HCT116 (cell line): Measurements from ENCODE around the gene EP300. TPM values are rescaled to one million over a fixed set of nuclear protein-coding genes. Genes with fewer than 3 reads are reported as not detected.

Source experiments
- ATAC-seq: fragments of 200-7000 bp; cut with Tn5 transposase; 2 replicates; pipeline ENCODE4 v1.9.1; 2020; ENCODE audit warnings: mild to moderate bottlenecking, moderate library complexity
- BruUV-seq: library from RNA; stranded (reverse); fragments of 400-500 nt; replicated peaks from 2 replicates; lab custom pipeline; 2021; lab: Mats Ljungman, UMichigan
- CTCF ChIA-PET: fragments of 300-600 bp; sonication (Branson Sonifier 250); formaldehyde crosslinking; loops from one replicate; lab custom pipeline; 2021; ENCODE audit warnings: antibody characterized with exemption; lab: Charles Lee
- POLR2A ChIA-PET: fragments of 300-600, 350-600 bp; sonication (Branson Sonifier 250); formaldehyde crosslinking; loops from one replicate; lab custom pipeline; 2021; ENCODE audit warnings: antibody characterized with exemption; lab: Charles Lee
- RAD21 ChIA-PET, 2 experiments: fragments of 300-600 bp; sonication (Branson Sonifier 250); formaldehyde crosslinking; loops; one replicate each; lab custom pipeline; 2023; ENCODE audit warnings: low total read pairs in 2 of 2; ENCODE audit not compliant: uncharacterized antibody in 2 of 2, unreplicated experiment in 2 of 2, low non-redundant PET in 1 of 2; lab: Charles Lee
- DNase-seq: peaks from one replicate; pipeline ENCODE4 v3.0.0-alpha.2; 2010; ENCODE audit warnings: low read depth, low spot score
- H2AFZ ChIP-seq: fragments of 200-600 bp; shearing (Covaris generic), sonication (generic); 2 replicates; pipeline ENCODE4 v1.6.1; 2017; ENCODE audit warnings: low read depth, mixed run types, mixed read lengths, antibody characterized with exemption, low read length; ENCODE audit not compliant: poor library complexity, severe bottlenecking
- H3K27ac ChIP-seq: 2 replicates; pipeline ENCODE4 v1.5.1; 2012; ENCODE audit warnings: low read depth, low read length
- H3K27me3 ChIP-seq: fragments of 200-600 bp; sonication (generic); 2 replicates; pipeline ENCODE4 v1.6.1; 2016; ENCODE audit warnings: mixed run types, low read length, mixed read lengths; ENCODE audit not compliant: insufficient read depth
- H3K36me3 ChIP-seq, 2 experiments: fragments of 200-500 bp in 1 of 2; fragments of 200-600 bp in 1 of 2; sonication (Bioruptor generic) in 1 of 2; sonication (generic) in 1 of 2; 2 replicates each; pipeline versions ENCODE4 v1.5.1 to v1.6.1; 2014 to 2016; ENCODE audit warnings: low read length in 2 of 2, inconsistent platforms in 1 of 2, mixed read lengths in 1 of 2, mixed run types in 1 of 2; ENCODE audit not compliant: insufficient read depth in 2 of 2, control insufficient read depth in 1 of 2
- H3K4me1 ChIP-seq, 2 experiments: fragments of 200-600 bp in 1 of 2; sonication (generic) in 1 of 2; 2 replicates each; pipeline versions ENCODE4 v1.5.1 to v1.6.1; 2012 to 2017; ENCODE audit warnings: low read length in 2 of 2, inconsistent platforms in 1 of 2, mild to moderate bottlenecking in 1 of 2, mixed read lengths in 1 of 2, mixed run types in 1 of 2, moderate library complexity in 1 of 2; ENCODE audit not compliant: insufficient read depth in 2 of 2, control insufficient read depth in 1 of 2
- H3K4me2 ChIP-seq: fragments of 200-600 bp; sonication (generic); 2 replicates; pipeline ENCODE4 v1.6.1; 2017; ENCODE audit warnings: mixed run types, low read length, mixed read lengths
- H3K4me3 ChIP-seq, 2 experiments: fragments of 200-600 bp in 1 of 2; sonication (generic) in 1 of 2; replicated peaks in 1 of 2; 2 replicates each; pipeline ENCODE4 v1.5.1; 2011 to 2016; ENCODE audit warnings: low read length in 2 of 2, control low read depth in 1 of 2, low read depth in 1 of 2, mild to moderate bottlenecking in 1 of 2, mixed read lengths in 1 of 2, mixed run types in 1 of 2
- H3K79me2 ChIP-seq: fragments of 200-600 bp; sonication (generic); 2 replicates; pipeline ENCODE4 v1.6.1; 2017; ENCODE audit warnings: mild to moderate bottlenecking, mixed run types, low read length, moderate library complexity, mixed read lengths; ENCODE audit not compliant: insufficient read depth
- H3K9ac ChIP-seq: fragments of 200-600 bp; sonication (generic); 2 replicates; pipeline ENCODE4 v1.6.1; 2016; ENCODE audit warnings: low read length, mixed read lengths
- H3K9me2 ChIP-seq: fragments of 200-600 bp; sonication (generic), shearing (Covaris generic); 2 replicates; pipeline ENCODE4 v1.6.1; 2017; ENCODE audit warnings: mixed run types, mild to moderate bottlenecking, moderate library complexity; ENCODE audit not compliant: insufficient read depth
- H3K9me3 ChIP-seq, 2 experiments: fragments of 200-500 bp in 1 of 2; fragments of 200-600 bp in 1 of 2; sonication (Bioruptor generic) in 1 of 2; sonication (generic) in 1 of 2; 2 replicates each; pipeline ENCODE4 v1.6.1; 2014 to 2017; ENCODE audit warnings: low read length in 2 of 2, mixed read lengths in 2 of 2, inconsistent platforms in 1 of 2, low read depth in 1 of 2, mild to moderate bottlenecking in 1 of 2, mixed run types in 1 of 2, moderate library complexity in 1 of 2; ENCODE audit not compliant: control insufficient read depth in 1 of 2, insufficient read depth in 1 of 2
- H4K20me1 ChIP-seq: fragments of 200-600 bp; sonication (generic), shearing (Covaris generic); 2 replicates; pipeline ENCODE4 v1.6.1; 2017; ENCODE audit warnings: mixed run types, mild to moderate bottlenecking, moderate library complexity; ENCODE audit not compliant: insufficient read depth
- CBX3 ChIP-seq: IDR thresholded peaks from 2 replicates; pipeline ENCODE4 v1.6.1; 2012; ENCODE audit warnings: low read depth
- CEBPB ChIP-seq: IDR thresholded peaks from 2 replicates; pipeline ENCODE4 v1.6.1; 2012; ENCODE audit warnings: low read depth
- EZH2 ChIP-seq: fragments of 200-600 bp; sonication (generic); IDR thresholded peaks from 2 replicates; pipeline ENCODE4 v1.6.1; 2017; ENCODE audit warnings: antibody characterized with exemption, mixed run types
- RAD21 ChIP-seq: IDR thresholded peaks from 2 replicates; pipeline ENCODE4 v1.6.1; 2012; ENCODE audit warnings: low read depth, mild to moderate bottlenecking
- SIN3A ChIP-seq: IDR thresholded peaks from 2 replicates; pipeline ENCODE4 v1.6.1; 2012; ENCODE audit warnings: low read depth
- SP1 ChIP-seq: IDR thresholded peaks from 2 replicates; pipeline ENCODE4 v1.6.1; 2012; ENCODE audit warnings: low read depth
- TCF7L2 ChIP-seq: IDR thresholded peaks from 2 replicates; pipeline ENCODE4 v1.7.0; 2011; ENCODE audit warnings: borderline replicate concordance, inconsistent platforms; ENCODE audit not compliant: insufficient read depth, insufficient read length; ENCODE audit errors: extremely low read depth
- YY1 ChIP-seq: IDR thresholded peaks from 2 replicates; pipeline ENCODE4 v1.6.1; 2011; ENCODE audit warnings: low read length, low read depth, moderate library complexity, mild to moderate bottlenecking; ENCODE audit not compliant: insufficient replicate concordance; ENCODE audit errors: extremely low read depth
- ZNF274 ChIP-seq: fragments of 200-500 bp; sonication (Bioruptor generic); IDR thresholded peaks from 2 replicates; pipeline ENCODE4 v1.6.1; 2014; ENCODE audit warnings: mild to moderate bottlenecking, low read depth, low read length, inconsistent platforms
- intact Hi-C: fragments of 100-400 bp; cut with micrococcal nuclease; formaldehyde crosslinking; loops from 2 replicates; pipeline ENCODE4 v1.10.0; 2022
- total RNA-seq: library from RNA; stranded (reverse); gene quantifications from one replicate; pipeline ENCODE4 v1.2.1, GENCODE V29; 2021; ENCODE audit not compliant: unreplicated experiment
- TF ChIP-seq, protein P1 (sequence below): IDR thresholded peaks from 2 replicates; pipeline ENCODE4 v1.6.1; 2011; ENCODE audit warnings: mild to moderate bottlenecking, low read length, moderate library complexity; ENCODE audit not compliant: insufficient replicate concordance; ENCODE audit errors: extremely low read depth
- TF ChIP-seq, protein P2 (sequence below), 3 experiments: fragments of 200-600 bp in 1 of 3; sonication (generic) in 1 of 3; IDR thresholded peaks in 2 of 3; conservative IDR thresholded peaks in 1 of 3; 2 replicates each; pipeline ENCODE4 v1.5.1; 2012 to 2017; ENCODE audit warnings: low read depth in 2 of 3, low read length in 2 of 3, antibody characterized with exemption in 1 of 3, borderline replicate concordance in 1 of 3, control low read depth in 1 of 3, mild to moderate bottlenecking in 1 of 3, mixed read lengths in 1 of 3, mixed run types in 1 of 3, moderate library complexity in 1 of 3; ENCODE audit not compliant: insufficient read depth in 1 of 3
- TF ChIP-seq, protein P3 (sequence below): IDR thresholded peaks from 2 replicates; pipeline ENCODE4 v1.6.1; 2012
- TF ChIP-seq, protein P4 (sequence below): IDR thresholded peaks from 2 replicates; pipeline ENCODE4 v1.6.1; 2012

Gene EP300
- total RNA-seq, 1 experiment from 2014 or later: 38.8 TPM

DNA sequence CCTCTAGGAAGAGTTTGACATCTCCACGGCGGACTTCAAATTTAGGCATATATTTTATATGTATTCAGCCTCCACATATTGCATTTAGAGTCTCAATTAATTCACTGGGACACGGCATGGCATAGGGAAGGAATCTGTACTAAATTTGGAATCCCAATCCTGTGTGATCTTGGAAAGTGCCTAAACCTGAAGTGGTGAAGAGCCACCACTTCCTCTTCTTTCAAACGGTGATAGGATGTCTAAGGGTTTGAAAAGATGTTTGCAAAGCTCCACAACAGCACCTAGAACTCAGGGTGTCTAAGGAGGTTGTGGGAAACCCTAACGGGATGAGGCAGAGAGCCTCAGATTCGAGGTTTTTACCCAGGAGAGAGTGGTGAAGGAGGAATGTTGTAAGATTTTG lies 111.7 kb downstream of the EP300 start:
- Histone ChIP-seq H3K4me2 (no peak overlapping the region), H3K9me2 (no peaks in the 10 kb centered on the region), H3K9ac (no peak overlapping the region), H3K9me3 (no peaks in the 10 kb centered on the region), H3K79me2 (peaks cover 32% of the 10 kb centered on the region), H3K36me3 (no peaks in the 10 kb centered on the region), H2AFZ (no peak overlapping the region), H3K27me3 (no peaks in the 10 kb centered on the region), H3K4me3 (no peak overlapping the region), H3K27ac (no peak overlapping the region), H4K20me1 (no peaks in the 10 kb centered on the region), H3K4me1 (peaks cover 0 to 11% of the 10 kb centered on the region in 2 experiments; a peak in 1 of 4 replicates)
- DNase-seq (no peak), ATAC-seq (no peak)
- ChIA-PET RAD21 (no interaction called here), POLR2A (no interaction called here), CTCF (no interaction called here)
- intact Hi-C loops: no loop called here
- BruUV-seq: no TSS peak
- no peak for TF ChIP-seq RAD21
- TF ChIP-seq SIN3A: no peak

DNA sequence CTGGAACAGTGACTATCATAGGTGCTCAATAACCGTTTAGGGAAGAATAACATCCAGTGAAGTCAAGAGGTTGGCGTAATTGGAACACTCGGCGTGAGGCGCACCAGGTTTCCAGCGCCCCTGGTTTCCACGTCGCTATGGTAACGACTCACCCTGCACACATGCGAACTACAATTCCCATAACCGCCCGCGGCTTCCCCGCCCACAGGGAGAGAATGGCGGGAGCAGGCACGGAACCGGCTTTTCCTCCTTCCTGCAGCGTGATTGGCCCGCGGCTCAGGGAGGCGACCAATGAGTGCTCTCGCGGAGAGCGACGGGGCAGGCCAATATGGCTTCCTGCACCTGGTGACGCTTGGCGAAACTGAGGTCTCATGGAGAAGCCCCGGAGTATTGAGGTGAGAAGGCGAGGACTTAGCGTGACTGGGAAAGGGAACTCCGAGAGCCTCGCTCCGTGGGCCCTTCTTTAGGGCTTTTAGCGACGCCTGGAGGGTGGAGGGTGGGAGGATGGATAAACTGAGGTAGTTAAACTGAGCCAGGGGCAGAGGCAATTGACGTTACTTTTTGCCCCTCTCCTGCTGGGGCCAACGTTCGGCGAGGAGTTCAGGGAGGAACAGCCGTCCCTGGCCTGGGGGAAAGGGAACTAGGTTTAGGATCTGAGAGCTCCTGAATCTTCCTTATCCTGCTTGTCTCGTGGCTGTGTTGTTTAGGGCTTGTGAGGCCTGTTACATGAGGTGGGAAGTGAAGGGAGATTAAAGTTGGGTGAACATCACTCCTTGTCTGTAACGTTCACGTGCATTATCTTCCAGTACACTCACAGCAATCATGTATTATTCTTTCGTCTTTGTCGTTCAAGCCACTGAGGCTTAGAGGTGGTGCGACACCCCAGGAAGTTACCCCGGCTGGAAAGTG lies 112.9 kb downstream of the EP300 start, which contains the start of gene L3MBTL2:
TSS of gene L3MBTL2 (plus strand) at position 321 of the 909 bp plus-strand sequence. CDS start at position 372, 51 bp downstream.
- H3K4me2 ChIP-seq: peak within 1 kb of the TSS; percentile 85
- H3K4me1 ChIP-seq: peaks cover 0 to 11% of the 10 kb centered on the region in 2 experiments; a peak in 1 of 4 replicates
- H3K27ac ChIP-seq: peak within 1 kb of the TSS; percentile 56
- H3K27me3 ChIP-seq: no peaks in the 10 kb centered on the region
- H3K9me3 ChIP-seq: no peaks in the 10 kb centered on the region
- H3K36me3 ChIP-seq: peaks cover 0 to 3% of the 10 kb centered on the region in 2 experiments; a peak in 1 of 4 replicates
- BruUV-seq: TSS peak; percentile 87
- ChIA-PET POLR2A (no interaction called here), CTCF (no interaction called here), RAD21 (no interaction called here)
- intact Hi-C loops: no loop called here
- H3K79me2 ChIP-seq: peaks cover 35% of the 10 kb centered on the region
- no peaks in the 10 kb centered on the region for H3K9me2 ChIP-seq
- H2AFZ ChIP-seq: no peak within 1 kb of the TSS
- H3K4me3 ChIP-seq: peak within 1 kb of the TSS; percentile 84 to 99
- no peaks in the 10 kb centered on the region for H4K20me1 ChIP-seq
- DNase-seq (peak; percentile 91), ATAC-seq (peak; percentile 99)
- peak within 1 kb of the TSS; percentile 89 for H3K9ac ChIP-seq
- TF ChIP-seq ZNF274 (no peak), SP1 (peak; percentile 97), EZH2 (no peak), YY1 (peak; percentile 96), RAD21 (no peak), SIN3A (peak; percentile 73; the same call in 1 of the 2 replicates), CBX3 (no peak), TCF7L2 (peak; percentile 18), CEBPB (no peak)
- TF ChIP-seq, protein P1, sequence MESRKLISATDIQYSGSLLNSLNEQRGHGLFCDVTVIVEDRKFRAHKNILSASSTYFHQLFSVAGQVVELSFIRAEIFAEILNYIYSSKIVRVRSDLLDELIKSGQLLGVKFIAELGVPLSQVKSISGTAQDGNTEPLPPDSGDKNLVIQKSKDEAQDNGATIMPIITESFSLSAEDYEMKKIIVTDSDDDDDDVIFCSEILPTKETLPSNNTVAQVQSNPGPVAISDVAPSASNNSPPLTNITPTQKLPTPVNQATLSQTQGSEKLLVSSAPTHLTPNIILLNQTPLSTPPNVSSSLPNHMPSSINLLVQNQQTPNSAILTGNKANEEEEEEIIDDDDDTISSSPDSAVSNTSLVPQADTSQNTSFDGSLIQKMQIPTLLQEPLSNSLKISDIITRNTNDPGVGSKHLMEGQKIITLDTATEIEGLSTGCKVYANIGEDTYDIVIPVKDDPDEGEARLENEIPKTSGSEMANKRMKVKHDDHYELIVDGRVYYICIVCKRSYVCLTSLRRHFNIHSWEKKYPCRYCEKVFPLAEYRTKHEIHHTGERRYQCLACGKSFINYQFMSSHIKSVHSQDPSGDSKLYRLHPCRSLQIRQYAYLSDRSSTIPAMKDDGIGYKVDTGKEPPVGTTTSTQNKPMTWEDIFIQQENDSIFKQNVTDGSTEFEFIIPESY: no peak
- TF ChIP-seq, protein P2, sequence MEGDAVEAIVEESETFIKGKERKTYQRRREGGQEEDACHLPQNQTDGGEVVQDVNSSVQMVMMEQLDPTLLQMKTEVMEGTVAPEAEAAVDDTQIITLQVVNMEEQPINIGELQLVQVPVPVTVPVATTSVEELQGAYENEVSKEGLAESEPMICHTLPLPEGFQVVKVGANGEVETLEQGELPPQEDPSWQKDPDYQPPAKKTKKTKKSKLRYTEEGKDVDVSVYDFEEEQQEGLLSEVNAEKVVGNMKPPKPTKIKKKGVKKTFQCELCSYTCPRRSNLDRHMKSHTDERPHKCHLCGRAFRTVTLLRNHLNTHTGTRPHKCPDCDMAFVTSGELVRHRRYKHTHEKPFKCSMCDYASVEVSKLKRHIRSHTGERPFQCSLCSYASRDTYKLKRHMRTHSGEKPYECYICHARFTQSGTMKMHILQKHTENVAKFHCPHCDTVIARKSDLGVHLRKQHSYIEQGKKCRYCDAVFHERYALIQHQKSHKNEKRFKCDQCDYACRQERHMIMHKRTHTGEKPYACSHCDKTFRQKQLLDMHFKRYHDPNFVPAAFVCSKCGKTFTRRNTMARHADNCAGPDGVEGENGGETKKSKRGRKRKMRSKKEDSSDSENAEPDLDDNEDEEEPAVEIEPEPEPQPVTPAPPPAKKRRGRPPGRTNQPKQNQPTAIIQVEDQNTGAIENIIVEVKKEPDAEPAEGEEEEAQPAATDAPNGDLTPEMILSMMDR (IDR thresholded peaks at IDR 0.05 in 2 of 3, conservative IDR thresholded peaks at IDR 0.05 in 1 of 3; ENCODE audit: borderline replicate concordance in 1 of 3, insufficient read depth in 1 of 3, low read depth in 2 of 3, low read length in 2 of 3): no peak
- TF ChIP-seq, protein P3, sequence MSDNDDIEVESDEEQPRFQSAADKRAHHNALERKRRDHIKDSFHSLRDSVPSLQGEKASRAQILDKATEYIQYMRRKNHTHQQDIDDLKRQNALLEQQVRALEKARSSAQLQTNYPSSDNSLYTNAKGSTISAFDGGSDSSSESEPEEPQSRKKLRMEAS: peak; percentile 77
- TF ChIP-seq, protein P4, sequence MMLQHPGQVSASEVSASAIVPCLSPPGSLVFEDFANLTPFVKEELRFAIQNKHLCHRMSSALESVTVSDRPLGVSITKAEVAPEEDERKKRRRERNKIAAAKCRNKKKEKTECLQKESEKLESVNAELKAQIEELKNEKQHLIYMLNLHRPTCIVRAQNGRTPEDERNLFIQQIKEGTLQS: no peak
